Chondrocyte (in vitro differentiated cells): ENCODE data around the gene SERPINB7. TPM values are rescaled to one million over a fixed set of nuclear protein-coding genes. Genes with fewer than 3 reads are reported as not detected.

ENCODE experiments used
- DNase-seq: peaks from one replicate; pipeline ENCODE4 v3.0.0; 2021; ENCODE audit warnings: mixed read lengths, low spot score
- H3K27ac Mint-ChIP-seq: one replicate; pipeline ENCODE4 v1.8.0; 2021; ENCODE audit warnings: mild to moderate bottlenecking, moderate library complexity, mixed read lengths; ENCODE audit not compliant: unreplicated experiment
- H3K27me3 Mint-ChIP-seq: 2 replicates; pipeline ENCODE4 v1.8.0; 2021; ENCODE audit warnings: low read depth, mixed read lengths
- H3K36me3 Mint-ChIP-seq: 2 replicates; pipeline ENCODE4 v1.8.0; 2021; ENCODE audit warnings: low read depth, mixed read lengths
- H3K4me1 Mint-ChIP-seq: 2 replicates; pipeline ENCODE4 v1.8.0; 2021; ENCODE audit warnings: low read depth, mild to moderate bottlenecking, mixed read lengths
- H3K4me3 Mint-ChIP-seq: one replicate; pipeline ENCODE4 v1.8.0; 2021; ENCODE audit warnings: mild to moderate bottlenecking, moderate library complexity, mixed read lengths; ENCODE audit not compliant: unreplicated experiment
- H3K9me3 Mint-ChIP-seq: 2 replicates; pipeline ENCODE4 v1.8.0; 2021; ENCODE audit warnings: low read depth, mixed read lengths
- total RNA-seq: library from RNA; stranded (reverse); gene quantifications from 3 replicates; pipeline ENCODE4 v1.2.1, GENCODE V29; 2021
- TF ChIP-seq, protein P1 (sequence below): fragments of 200-600 bp; sonication (generic); IDR thresholded peaks from 2 replicates; pipeline ENCODE4 v1.5.0; 2021; ENCODE audit warnings: antibody characterized with exemption, mild to moderate bottlenecking, moderate library complexity

Gene SERPINB7
- total RNA-seq, 1 donor from 2014 or later: not detected

DNA sequence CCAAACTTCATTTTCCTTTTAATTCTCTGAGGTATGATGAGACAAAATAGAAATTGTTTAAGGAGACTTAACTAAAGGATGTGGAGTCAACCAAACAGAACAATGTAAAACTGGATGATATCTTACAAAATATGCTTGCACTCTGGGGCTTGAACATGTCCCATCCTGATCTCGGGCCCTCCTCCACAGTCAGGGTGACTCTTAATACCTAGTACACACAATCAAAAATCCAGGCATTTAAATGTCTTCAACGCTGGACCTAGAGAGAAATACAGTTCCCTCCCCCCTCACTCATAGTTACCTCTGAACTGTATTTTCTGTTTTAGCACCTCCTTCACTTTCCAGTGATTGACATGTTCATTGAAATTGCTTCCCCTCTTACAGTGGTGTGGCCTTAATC, 75.4 kb downstream of the SERPINB7 start:
- Mint-ChIP-seq H3K27me3 (peaks cover 24% of the 10 kb centered on the region), H3K27ac (no peak overlapping the region), H3K4me1 (no peaks in the 10 kb centered on the region), H3K36me3 (no peaks in the 10 kb centered on the region), H3K4me3 (no peak overlapping the region), H3K9me3 (peaks cover 3% of the 10 kb centered on the region)
- no peak for DNase-seq
- TF ChIP-seq, protein P1, sequence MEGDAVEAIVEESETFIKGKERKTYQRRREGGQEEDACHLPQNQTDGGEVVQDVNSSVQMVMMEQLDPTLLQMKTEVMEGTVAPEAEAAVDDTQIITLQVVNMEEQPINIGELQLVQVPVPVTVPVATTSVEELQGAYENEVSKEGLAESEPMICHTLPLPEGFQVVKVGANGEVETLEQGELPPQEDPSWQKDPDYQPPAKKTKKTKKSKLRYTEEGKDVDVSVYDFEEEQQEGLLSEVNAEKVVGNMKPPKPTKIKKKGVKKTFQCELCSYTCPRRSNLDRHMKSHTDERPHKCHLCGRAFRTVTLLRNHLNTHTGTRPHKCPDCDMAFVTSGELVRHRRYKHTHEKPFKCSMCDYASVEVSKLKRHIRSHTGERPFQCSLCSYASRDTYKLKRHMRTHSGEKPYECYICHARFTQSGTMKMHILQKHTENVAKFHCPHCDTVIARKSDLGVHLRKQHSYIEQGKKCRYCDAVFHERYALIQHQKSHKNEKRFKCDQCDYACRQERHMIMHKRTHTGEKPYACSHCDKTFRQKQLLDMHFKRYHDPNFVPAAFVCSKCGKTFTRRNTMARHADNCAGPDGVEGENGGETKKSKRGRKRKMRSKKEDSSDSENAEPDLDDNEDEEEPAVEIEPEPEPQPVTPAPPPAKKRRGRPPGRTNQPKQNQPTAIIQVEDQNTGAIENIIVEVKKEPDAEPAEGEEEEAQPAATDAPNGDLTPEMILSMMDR: no peak

Other genes with a start within 250 kb of the SERPINB7 start
- not detected in 3 replicates for gene SERPINB12, start 233.0 kb upstream of the SERPINB7 start, total RNA-seq
- gene SERPINB13, start 188.1 kb upstream of the SERPINB7 start, total RNA-seq: not detected in 3 replicates
- not detected in 3 replicates for gene SERPINB4, start 131.2 kb upstream of the SERPINB7 start, total RNA-seq
- gene SERPINB3, start 113.5 kb upstream of the SERPINB7 start, total RNA-seq: not detected in 3 replicates
- gene SERPINB11, start 72.5 kb upstream of the SERPINB7 start, total RNA-seq: not detected in 3 replicates
- gene SERPINB2, start 112.3 kb downstream of the SERPINB7 start, total RNA-seq: not detected in 3 replicates
- gene SERPINB10, start 132.5 kb downstream of the SERPINB7 start, total RNA-seq: not detected in 3 replicates
- not detected in 3 replicates for gene HMSD, start 173.9 kb downstream of the SERPINB7 start, total RNA-seq
- gene SERPINB8, start 194.7 kb downstream of the SERPINB7 start, total RNA-seq: 10.2 to 13.6 TPM (median 12.0 TPM) in 3 replicates